HepG2 (cell line): ENCODE measurements around the gene MPP3. TPM values are rescaled to one million over a fixed set of nuclear protein-coding genes. Genes with fewer than 3 reads are reported as not detected.

Source experiments
- CREB1 ChIP-seq, 2 experiments: fragments of 450-650 bp in 1 of 2; IDR thresholded peaks; 2 replicates each; pipeline ENCODE4 v1.6.1; 2016 to 2017; ENCODE audit warnings: control low read depth in 1 of 2, mild to moderate bottlenecking in 1 of 2, missing compliant biosample characterization in 1 of 2, missing genetic modification characterization in 1 of 2
- CSRNP2 ChIP-seq: sonication (generic); formaldehyde crosslinking; conservative IDR thresholded peaks from 2 replicates; pipeline ENCODE4 v1.8.0; 2022; ENCODE audit warnings: low read depth, missing genetic modification reagents
- ELF3 ChIP-seq: IDR thresholded peaks from 2 replicates; pipeline ENCODE4 v1.6.1; 2016; ENCODE audit warnings: missing genetic modification reagents, missing compliant biosample characterization
- ETV5 ChIP-seq: IDR thresholded peaks from 2 replicates; pipeline ENCODE4 v1.6.1; 2018; ENCODE audit warnings: missing biosample characterization, missing genetic modification reagents, inconsistent platforms, borderline replicate concordance
- EZH2 ChIP-seq: conservative IDR thresholded peaks from 2 replicates; pipeline ENCODE4 v1.6.1; 2012; ENCODE audit warnings: mild to moderate bottlenecking, low read depth, low read length, moderate library complexity
- GATAD2A ChIP-seq: IDR thresholded peaks from 2 replicates; pipeline ENCODE4 v1.6.1; 2016
- GPBP1L1 ChIP-seq: sonication (generic); formaldehyde crosslinking; IDR thresholded peaks from 2 replicates; pipeline ENCODE4 v1.5.0; 2020; ENCODE audit warnings: mild to moderate bottlenecking, missing genetic modification reagents
- HOXA3 ChIP-seq: sonication (generic); formaldehyde crosslinking; IDR thresholded peaks from 2 replicates; pipeline ENCODE4 v1.5.0; 2020; ENCODE audit warnings: missing genetic modification reagents
- MBNL3 ChIP-seq: fragments of 250-450 bp; sonication (Bioruptor Pico); conservative IDR thresholded peaks from 2 replicates; pipeline ENCODE4 v1.8.0; 2022; ENCODE audit warnings: mild to moderate bottlenecking, inconsistent platforms
- NKX3-1 ChIP-seq: sonication (generic); formaldehyde crosslinking; IDR thresholded peaks from 2 replicates; pipeline ENCODE4 v1.5.0; 2020; ENCODE audit warnings: missing genetic modification reagents
- PCBP2 ChIP-seq: fragments of 200-400 bp; formaldehyde crosslinking; optimal IDR thresholded peaks from 2 replicates; pipeline ENCODE3; 2018; ENCODE audit warnings: low read length, low read depth; ENCODE audit not compliant: poor library complexity, severe bottlenecking
- SRSF9 ChIP-seq: fragments of 200-400 bp; formaldehyde crosslinking; IDR thresholded peaks from 2 replicates; pipeline ENCODE4 v1.6.1; 2018; ENCODE audit warnings: borderline replicate concordance, mild to moderate bottlenecking, low read depth, low read length; ENCODE audit not compliant: insufficient read depth, poor library complexity, severe bottlenecking
- SRY ChIP-seq: sonication (generic); formaldehyde crosslinking; IDR thresholded peaks from 2 replicates; pipeline ENCODE4 v1.8.0; 2022; ENCODE audit warnings: mild to moderate bottlenecking, missing genetic modification reagents
- TERF1 ChIP-seq: sonication (generic); formaldehyde crosslinking; IDR thresholded peaks from 2 replicates; pipeline ENCODE4 v1.8.0; 2022; ENCODE audit warnings: mild to moderate bottlenecking, missing genetic modification reagents, moderate library complexity
- ZFP82 ChIP-seq: sonication (generic); formaldehyde crosslinking; IDR thresholded peaks from 2 replicates; pipeline ENCODE4 v1.5.1; 2020; ENCODE audit warnings: mild to moderate bottlenecking, missing genetic modification reagents, borderline replicate concordance
- ZFP91 ChIP-seq: sonication (generic); formaldehyde crosslinking; IDR thresholded peaks from 2 replicates; pipeline ENCODE4 v1.9.0; 2022; ENCODE audit warnings: missing genetic modification reagents, mild to moderate bottlenecking, borderline replicate concordance
- ZFY ChIP-seq: sonication (generic); formaldehyde crosslinking; IDR thresholded peaks from 2 replicates; pipeline ENCODE4 v1.4.0; 2020; ENCODE audit warnings: missing genetic modification reagents
- ZNF260 ChIP-seq: sonication (generic); formaldehyde crosslinking; IDR thresholded peaks from 2 replicates; pipeline ENCODE4 v1.4.0; 2020; ENCODE audit warnings: missing genetic modification reagents, low read depth, mild to moderate bottlenecking, borderline replicate concordance
- ZNF350 ChIP-seq: sonication (generic); formaldehyde crosslinking; IDR thresholded peaks from 2 replicates; pipeline ENCODE4 v1.4.0; 2020; ENCODE audit warnings: mild to moderate bottlenecking, low read depth, missing genetic modification reagents, borderline replicate concordance
- ZNF749 ChIP-seq: sonication (generic); formaldehyde crosslinking; IDR thresholded peaks from 2 replicates; pipeline ENCODE4 v1.8.0; 2022; ENCODE audit warnings: mild to moderate bottlenecking, missing genetic modification reagents, moderate library complexity, borderline replicate concordance
- ZUFSP ChIP-seq: sonication (generic); formaldehyde crosslinking; IDR thresholded peaks from 2 replicates; pipeline ENCODE4 v1.9.0; 2021; ENCODE audit warnings: missing genetic modification reagents, mild to moderate bottlenecking, borderline replicate concordance
- polyA plus RNA-seq, 8 experiments: library from polyadenylated mRNA; depleted of rRNA in 3 of 8; stranded (reverse) in 7 of 8; unstranded in 1 of 8; fragments of >200 nt; fragmentation: Illumina TruSeq in 4 of 8; extraction: Trizol in 4 of 8; gene quantifications; 2 replicates each; pipeline versions ENCODE4 v1.2.1 to v1.2.3, GENCODE V29; 2011 to 2016; ENCODE audit warnings: low read depth in 4 of 8, missing spikeins in 1 of 8, mixed read lengths in 1 of 8; ENCODE audit not compliant: insufficient read depth in 1 of 8
- total RNA-seq, 5 experiments: library from RNA; depleted of rRNA; stranded (reverse); fragments of >200 nt; fragmentation: Illumina TruSeq; extraction: Trizol; gene quantifications; 2 replicates each; pipeline ENCODE4 v1.2.3, GENCODE V29; 2016; ENCODE audit warnings: low read depth in 1 of 5

MPP3 gene
- total and polyA plus RNA-seq, 2 of the 13 experiments (the other 11 are each of a cell fraction or from before 2014, with no cell fraction given), result 0.91 to 1.8 TPM

GRCh38 chr17:43778337-43779144, 54.4 kb downstream of the MPP3 start, which contains the start of gene DUSP3 (continued):
- TF ChIP-seq TERF1 (CRISPR knock-in tag), result 0 out of 2 replicates have a peak, but pooled peaks have one; percentile 67
- no peak for TF ChIP-seq ZNF260 (CRISPR knock-in tag)
- TF ChIP-seq SRSF9, result no peak
- TF ChIP-seq ZNF350, result peak; percentile 88; the same call in 1 of the 2 replicates
- TF ChIP-seq PCBP2, result no peak
- no peak for TF ChIP-seq NKX3-1 (CRISPR knock-in tag)
- TF ChIP-seq ELF3, result no peak
- TF ChIP-seq CREB1 (IDR thresholded peaks at IDR 0.05), result peak; percentile 96
- TF ChIP-seq CREB1 (CRISPR knock-in tag; IDR thresholded peaks at IDR 0.05), result no peak
- no peak for TF ChIP-seq CSRNP2 (CRISPR knock-in tag)
- TF ChIP-seq ZUFSP (CRISPR knock-in tag), result no peak
- peak; percentile 65; the same call in 1 of the 2 replicates for TF ChIP-seq ZFP82 (CRISPR knock-in tag)
- no peak for TF ChIP-seq ETV5 (CRISPR knock-in tag)
- peak; percentile 94 for TF ChIP-seq HOXA3
- TF ChIP-seq EZH2, result no peak
- no peak for TF ChIP-seq GPBP1L1
- TF ChIP-seq MBNL3 (CRISPR knock-in tag), result no peak
- TF ChIP-seq ZFY (CRISPR knock-in tag), result peak; percentile 87
- TF ChIP-seq SRY, result peak; percentile 93
- peak; percentile 89 for TF ChIP-seq ZFP91 (CRISPR knock-in tag)
- no peak for TF ChIP-seq GATAD2A (CRISPR knock-in tag)
- peak; percentile 83; the same call in 1 of the 2 replicates for TF ChIP-seq ZNF749 (CRISPR knock-in tag)
